Stimulated activated effector memory CD8-positive, alpha-beta T cell treated with anti-CD3 and anti-CD28 coated beads, Interleukin-12 subunit alpha, Interleukin-12 subunit beta, amount 100 ng/mL, for 72 hours (primary cell): ENCODE measurements around the gene LHPP.
"Not testable (repeated sequence)": the region's sequence is repeated elsewhere in the genome, so short reads cannot be mapped to it uniquely, and the experiment has no call there.

Source experiments
- ATAC-seq: fragments of 150-1000 bp; cut with Tn5 transposase; 2 replicates; pipeline ENCODE4 v1.10.0; 2021
- DNase-seq, 2 donors: peaks; one replicate each; pipeline ENCODE4 v3.0.0; 2021 to 2022; ENCODE audit warnings: low spot score in 2 of 2
- H3K27ac Mint-ChIP-seq: one replicate; pipeline ENCODE4 v1.8.0; 2022; ENCODE audit warnings: mild to moderate bottlenecking, mixed read lengths
- H3K36me3 Mint-ChIP-seq: one replicate; pipeline ENCODE4 v1.8.0; 2022; ENCODE audit warnings: mild to moderate bottlenecking, mixed read lengths
- H3K4me1 Mint-ChIP-seq: one replicate; pipeline ENCODE4 v1.8.0; 2022; ENCODE audit warnings: mixed read lengths
- H3K4me3 Mint-ChIP-seq: one replicate; pipeline ENCODE4 v1.8.0; 2022; ENCODE audit warnings: mild to moderate bottlenecking, mixed read lengths
- H3K9me3 Mint-ChIP-seq: one replicate; pipeline ENCODE4 v1.8.0; 2022; ENCODE audit warnings: mixed read lengths

Gene LHPP

DNA sequence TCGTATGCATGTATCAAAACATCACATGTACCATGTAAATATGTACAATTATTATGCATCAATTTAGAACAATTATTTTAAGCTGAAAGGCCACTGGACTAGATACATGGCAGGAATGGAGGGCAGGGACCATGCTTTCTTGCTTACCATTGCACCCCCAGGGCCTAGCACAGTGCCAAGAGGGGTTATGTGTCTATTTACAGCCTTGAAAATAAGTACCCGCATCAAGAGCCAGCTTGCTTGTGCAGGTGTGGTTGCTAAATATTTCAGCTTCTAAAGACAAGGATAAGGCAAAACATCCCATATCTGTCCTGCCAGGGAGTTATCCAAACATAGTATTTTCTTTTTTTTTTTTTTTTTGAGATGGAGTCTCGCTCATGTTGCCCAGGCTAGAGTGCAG is 28.2 kb upstream of the LHPP start:
- H3K4me1 Mint-ChIP-seq = no peaks in the 10 kb centered on the region
- H3K9me3 Mint-ChIP-seq = no peaks in the 10 kb centered on the region
- no peak overlapping the region for H3K4me3 Mint-ChIP-seq
- no peak overlapping the region for H3K27ac Mint-ChIP-seq
- no peak for DNase-seq
- H3K36me3 Mint-ChIP-seq = no peaks in the 10 kb centered on the region
- ATAC-seq = no peak

DNA sequence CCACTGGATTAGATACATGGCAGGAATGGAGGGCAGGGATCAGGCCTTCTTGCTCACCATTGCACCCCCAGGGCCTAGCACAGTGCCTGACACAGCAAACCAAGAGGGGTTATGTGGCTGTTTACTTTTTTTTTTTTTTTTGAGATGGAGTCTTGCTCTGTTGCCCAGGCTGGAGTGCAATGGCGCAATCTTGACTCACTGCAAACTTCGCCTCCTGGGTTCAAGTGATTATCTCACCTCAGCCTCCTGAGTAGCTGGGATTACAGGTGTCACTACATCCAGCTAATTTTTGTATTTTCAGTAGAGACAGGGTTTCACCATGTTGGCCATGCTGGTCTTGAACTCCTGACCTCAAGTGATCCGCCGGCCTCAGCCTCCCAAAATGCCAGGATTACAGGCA is 25.9 kb upstream of the LHPP start:
- DNase-seq, H3K4me1 Mint-ChIP-seq, H3K27ac Mint-ChIP-seq, H3K4me3 Mint-ChIP-seq, ATAC-seq, H3K9me3 Mint-ChIP-seq, H3K36me3 Mint-ChIP-seq: not testable (repeated sequence)

GRCh38 chr10:124436191-124436638 is 25.4 kb upstream of the LHPP start:
- H3K4me3 Mint-ChIP-seq = no peak overlapping the region

DNA sequence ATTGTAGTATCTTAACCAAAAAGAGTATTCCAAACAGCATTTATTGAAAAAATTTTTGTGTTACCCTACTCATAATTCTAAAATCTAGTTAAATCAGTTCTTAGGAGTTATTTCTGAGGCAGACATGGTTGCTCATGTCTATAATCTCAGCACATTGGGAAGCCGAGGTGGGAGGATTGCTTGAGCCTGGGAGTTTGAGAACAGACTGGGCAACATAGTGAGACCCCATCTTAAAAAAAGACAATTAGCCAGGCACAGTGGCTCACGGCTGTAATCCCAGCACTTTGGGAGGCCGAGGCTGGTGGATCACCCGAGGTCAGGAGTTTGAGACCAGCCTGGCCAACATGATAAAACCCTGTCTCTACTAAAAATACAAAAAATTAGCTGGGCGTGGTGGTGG is 19.9 kb upstream of the LHPP start:
- ATAC-seq, H3K27ac Mint-ChIP-seq, H3K9me3 Mint-ChIP-seq, H3K36me3 Mint-ChIP-seq, DNase-seq, H3K4me1 Mint-ChIP-seq, H3K4me3 Mint-ChIP-seq: not testable (repeated sequence)

More at GRCh38 chr10:124436191-124436638, 25.4 kb upstream of the LHPP start:
- no peaks in the 10 kb centered on the region for H3K4me1 Mint-ChIP-seq
- H3K36me3 Mint-ChIP-seq = no peaks in the 10 kb centered on the region
- peak; percentile 40 for ATAC-seq
- no peak for DNase-seq
- H3K27ac Mint-ChIP-seq = no peak overlapping the region
- H3K9me3 Mint-ChIP-seq = no peaks in the 10 kb centered on the region

DNA sequence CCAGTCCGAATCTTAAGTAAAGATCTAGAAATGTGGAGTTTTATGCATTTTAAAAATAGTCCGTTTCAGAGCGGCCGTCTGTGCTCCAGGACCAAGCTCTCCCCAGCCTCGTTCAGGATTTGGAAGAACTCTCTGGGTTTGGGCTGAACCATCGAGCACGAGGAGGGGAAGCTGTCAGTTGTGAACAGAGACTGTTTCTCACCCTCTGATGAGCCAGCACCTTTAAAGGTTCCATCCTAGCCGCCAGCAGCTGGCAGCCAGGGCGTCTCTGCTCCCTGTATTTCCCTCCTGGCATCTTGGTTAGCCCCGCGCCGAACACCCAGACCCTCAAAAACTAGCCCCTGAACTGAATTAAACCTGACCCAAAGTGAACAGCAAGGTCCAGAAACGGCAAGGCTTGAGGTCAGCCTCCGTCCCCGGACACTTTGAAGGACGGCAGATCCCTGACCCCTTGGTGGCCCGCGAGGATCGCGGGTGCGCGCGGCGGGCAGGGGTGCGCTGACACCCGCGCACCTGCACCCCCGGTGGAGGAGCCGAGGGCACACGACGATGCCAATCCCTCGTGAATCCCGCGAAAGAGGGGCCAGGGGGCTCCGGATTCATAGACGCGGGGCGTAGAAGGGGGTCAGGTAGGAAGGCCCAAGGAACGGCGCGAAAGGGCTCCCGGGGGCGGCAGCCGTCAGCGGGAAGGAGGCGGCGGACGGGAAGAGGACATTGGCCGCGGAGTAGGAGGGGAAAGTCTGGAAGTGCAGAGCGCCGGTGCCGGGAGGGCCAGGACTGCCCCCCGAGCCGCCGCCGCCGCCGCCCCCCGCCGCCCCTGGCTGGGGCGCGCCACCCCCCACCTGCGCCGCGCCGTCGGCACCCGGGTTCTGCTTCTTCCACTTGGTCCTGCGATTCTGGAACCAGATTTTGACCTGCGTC is 14.5 kb upstream of the LHPP start:
- no peak for ATAC-seq
- H3K9me3 Mint-ChIP-seq = no peaks in the 10 kb centered on the region
- H3K27ac Mint-ChIP-seq = no peak overlapping the region
- H3K36me3 Mint-ChIP-seq = no peaks in the 10 kb centered on the region
- peaks cover 11% of the 10 kb centered on the region for H3K4me1 Mint-ChIP-seq
- peak overlapping the region; percentile 54 for H3K4me3 Mint-ChIP-seq
- no peak for DNase-seq

GRCh38 chr10:124447751-124448466 is 13.7 kb upstream of the LHPP start:
- no peak for ATAC-seq
- Mint-ChIP-seq H3K27ac (no peak overlapping the region), H3K4me1 (peaks cover 11% of the 10 kb centered on the region), H3K36me3 (no peaks in the 10 kb centered on the region), H3K9me3 (no peaks in the 10 kb centered on the region), H3K4me3 (peak overlapping the region; percentile 54)
- DNase-seq = no peak

DNA sequence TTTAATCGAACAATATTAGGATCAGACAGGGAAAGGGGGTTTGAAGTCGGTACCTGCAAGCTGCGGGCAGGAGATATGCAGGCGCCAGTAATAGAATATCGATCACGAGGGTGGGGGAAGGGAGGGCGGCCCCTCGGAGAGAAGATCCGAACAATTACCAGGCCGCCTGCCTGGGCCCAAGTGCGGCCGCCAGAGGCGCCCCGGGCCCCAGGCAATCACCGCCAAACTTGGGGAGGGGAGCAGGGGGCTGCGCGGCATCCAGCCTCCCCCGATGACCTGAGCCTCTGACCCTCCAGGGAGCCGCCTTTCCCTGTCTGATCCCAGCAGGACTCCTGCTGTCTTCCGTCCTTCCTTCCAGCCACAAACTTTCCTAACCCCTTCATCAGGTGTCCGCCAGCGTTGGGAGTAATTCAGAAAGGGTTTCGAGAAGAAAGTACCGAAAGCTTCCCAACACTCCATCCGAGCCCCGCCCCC is 12.9 kb upstream of the LHPP start:
- no peak for DNase-seq
- no peak for ATAC-seq
- H3K27ac Mint-ChIP-seq = no peak overlapping the region
- H3K36me3 Mint-ChIP-seq = no peaks in the 10 kb centered on the region
- peak overlapping the region; percentile 41 for H3K4me3 Mint-ChIP-seq
- no peaks in the 10 kb centered on the region for H3K9me3 Mint-ChIP-seq
- H3K4me1 Mint-ChIP-seq = peaks cover 11% of the 10 kb centered on the region

GRCh38 chr10:124449170-124450011 is 12.2 kb upstream of the LHPP start:
- H3K27ac Mint-ChIP-seq = no peak overlapping the region
- peaks cover 11% of the 10 kb centered on the region for H3K4me1 Mint-ChIP-seq
- no peaks in the 10 kb centered on the region for H3K36me3 Mint-ChIP-seq
- ATAC-seq = peak; percentile 39
- peak overlapping the region; percentile 41 for H3K4me3 Mint-ChIP-seq
- H3K9me3 Mint-ChIP-seq = no peaks in the 10 kb centered on the region
- DNase-seq = no peak

GRCh38 chr10:124450012-124450782 is 11.4 kb upstream of the LHPP start, which contains the start of gene NKX1-2:
TSS of gene NKX1-2 (minus strand) at chr10:124450035. CDS start at chr10:124449943, 92 bp downstream.
- no peaks in the 10 kb centered on the region for H3K9me3 Mint-ChIP-seq
- peak; percentile 34 for ATAC-seq

GRCh38 chr10:124450783-124451057 is 10.9 kb upstream of the LHPP start:
- H3K4me1 Mint-ChIP-seq = peaks cover 11% of the 10 kb centered on the region
- DNase-seq (no peak), ATAC-seq (no peak)
- H3K27ac Mint-ChIP-seq = no peak overlapping the region
- H3K36me3 Mint-ChIP-seq = no peaks in the 10 kb centered on the region
- peak overlapping the region; percentile 41 for H3K4me3 Mint-ChIP-seq
- no peaks in the 10 kb centered on the region for H3K9me3 Mint-ChIP-seq

More at GRCh38 chr10:124450012-124450782, 11.4 kb upstream of the LHPP start, which contains the start of gene NKX1-2:
- no peaks in the 10 kb centered on the region for H3K36me3 Mint-ChIP-seq
- peaks cover 11% of the 10 kb centered on the region for H3K4me1 Mint-ChIP-seq
- no peak for DNase-seq
- H3K27ac Mint-ChIP-seq = no peak within 1 kb of the TSS
- peak within 1 kb of the TSS; percentile 41 for H3K4me3 Mint-ChIP-seq

DNA sequence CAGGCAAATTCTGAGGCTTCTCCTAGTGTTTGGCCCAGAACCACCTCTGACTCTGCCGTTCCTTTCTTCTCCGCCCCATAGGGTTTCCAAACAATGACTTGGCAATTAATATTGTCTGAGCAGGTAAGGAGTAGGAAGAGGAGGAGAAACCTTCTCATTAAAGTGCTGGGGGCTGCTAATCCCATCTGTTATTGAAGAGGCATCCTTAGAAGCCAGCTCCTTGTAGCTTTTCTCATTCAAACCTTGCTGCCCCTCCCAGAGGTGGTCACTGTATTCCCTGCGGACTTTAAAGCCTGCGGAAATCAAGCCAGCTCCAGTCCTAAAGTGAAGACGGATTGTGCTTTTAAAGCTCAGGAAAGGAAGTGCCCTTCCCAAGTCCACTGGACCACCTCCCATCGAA is 10.3 kb upstream of the LHPP start:
- H3K4me3 Mint-ChIP-seq = peak overlapping the region; percentile 41
- DNase-seq (no peak), ATAC-seq (no peak)
- peaks cover 11% of the 10 kb centered on the region for H3K4me1 Mint-ChIP-seq
- H3K27ac Mint-ChIP-seq = no peak overlapping the region
- no peaks in the 10 kb centered on the region for H3K36me3 Mint-ChIP-seq
- no peaks in the 10 kb centered on the region for H3K9me3 Mint-ChIP-seq

- ATAC-seq = no peak
- no peak overlapping the region for H3K27ac Mint-ChIP-seq
- DNase-seq = no peak
- H3K4me3 Mint-ChIP-seq = no peak overlapping the region
- H3K9me3 Mint-ChIP-seq = no peaks in the 10 kb centered on the region
- H3K36me3 Mint-ChIP-seq = no peaks in the 10 kb centered on the region
- H3K4me1 Mint-ChIP-seq = peaks cover 4% of the 10 kb centered on the region
Measured at GRCh38 chr10:124453960-124454610, 7.5 kb upstream of the LHPP start.

GRCh38 chr10:124455441-124455840 is 6.2 kb upstream of the LHPP start:
- H3K9me3 Mint-ChIP-seq = no peaks in the 10 kb centered on the region
- H3K4me1 Mint-ChIP-seq = no peaks in the 10 kb centered on the region
- DNase-seq = no peak
- no peak overlapping the region for H3K4me3 Mint-ChIP-seq
- H3K36me3 Mint-ChIP-seq = no peaks in the 10 kb centered on the region
- no peak for ATAC-seq
- no peak overlapping the region for H3K27ac Mint-ChIP-seq

GRCh38 chr10:124458473-124458872 is 3.1 kb upstream of the LHPP start:
- Mint-ChIP-seq H3K36me3 (no peaks in the 10 kb centered on the region), H3K27ac (no peak overlapping the region), H3K9me3 (no peaks in the 10 kb centered on the region), H3K4me3 (no peak overlapping the region), H3K4me1 (peaks cover 7% of the 10 kb centered on the region)
- DNase-seq (no peak), ATAC-seq (no peak)
